T-helper 2 cell treated with Interferon-gamma antibody and Interleukin-4, amounts not matched to agents 100 ng/mL and 5 ng/mL, for 36 hours (primary cell): Measurements from ENCODE around the gene RBMX. TPM values are rescaled to one million over a fixed set of nuclear protein-coding genes. Genes with fewer than 3 reads are reported as not detected.
"Not testable (repeated sequence)": the region's sequence is repeated elsewhere in the genome, so short reads cannot be mapped to it uniquely, and the experiment has no call there.

Experiments used
- intact Hi-C: fragments of 100-400 bp; cut with micrococcal nuclease; formaldehyde crosslinking; loops from one replicate; pipeline ENCODE4 v1.15.1; 2023
- total RNA-seq: library from RNA; stranded (reverse); gene quantifications from 2 replicates; pipeline ENCODE4 v1.2.3, GENCODE V29; 2022

Gene RBMX
- 255 and 265 TPM in 2 replicates for total RNA-seq

DNA sequence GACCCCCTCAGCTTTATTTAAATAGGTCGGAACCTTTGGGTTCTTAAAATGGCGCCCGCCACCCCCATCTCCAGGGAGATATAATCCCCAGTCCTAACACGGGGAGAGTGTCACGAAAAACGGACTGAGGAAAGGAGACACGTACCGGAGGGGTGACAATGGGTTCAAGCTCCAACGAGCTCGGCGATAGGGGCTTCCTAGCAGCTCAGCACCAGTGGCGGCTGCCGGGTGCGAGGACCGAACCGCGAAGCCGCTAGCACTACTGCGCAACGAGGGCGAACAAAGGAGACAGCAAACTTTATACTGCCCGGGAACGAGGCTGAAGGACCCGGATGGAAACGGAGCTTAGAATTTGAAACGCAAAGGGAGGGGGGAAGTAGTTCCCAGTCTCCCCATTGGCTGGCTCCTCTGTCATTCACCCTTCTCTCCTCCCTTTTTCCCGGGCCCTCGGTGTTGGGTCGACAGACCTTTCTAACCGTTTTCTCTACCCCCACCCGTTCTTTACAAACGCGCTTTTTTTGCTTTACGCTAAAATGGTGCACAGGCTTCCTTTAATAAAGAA is at the start of gene RBMX:
Gene RBMX (minus strand): TSS at position 274 of the 562 bp plus-strand sequence. CDS start 1,298 bp downstream, outside the sequence.
- intact Hi-C loops, result loop anchor here (1.0 to 5.0 kb wide), 4 partner anchors 30 to 113 kb away; partner anchors contain the start of gene ARHGEF6

DNA sequence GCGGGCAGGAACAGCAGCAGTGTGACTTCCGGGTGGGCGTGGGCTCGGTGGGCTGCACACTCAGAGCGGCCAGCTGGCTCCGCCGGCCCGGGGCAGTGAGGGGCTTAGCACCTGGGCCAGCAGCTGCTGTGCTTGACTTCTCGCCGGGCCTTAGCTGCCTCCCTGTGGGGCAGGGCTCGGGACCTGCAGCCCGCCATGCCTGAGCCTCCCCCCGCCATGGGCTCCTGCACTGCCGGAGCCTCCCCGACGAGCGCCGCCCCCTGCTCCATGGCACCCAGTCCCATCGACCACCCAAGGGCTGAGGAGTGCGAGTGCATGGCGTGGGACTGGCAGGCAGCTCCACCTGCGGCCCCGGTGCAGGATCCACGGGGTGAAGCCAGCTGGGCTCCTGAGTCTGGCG is 40.9 kb upstream of the RBMX start:
- intact Hi-C loops, result loop anchor here (10.0 kb wide), 1 partner anchor 157 kb away; no protein-coding TSS in a partner anchor

DNA sequence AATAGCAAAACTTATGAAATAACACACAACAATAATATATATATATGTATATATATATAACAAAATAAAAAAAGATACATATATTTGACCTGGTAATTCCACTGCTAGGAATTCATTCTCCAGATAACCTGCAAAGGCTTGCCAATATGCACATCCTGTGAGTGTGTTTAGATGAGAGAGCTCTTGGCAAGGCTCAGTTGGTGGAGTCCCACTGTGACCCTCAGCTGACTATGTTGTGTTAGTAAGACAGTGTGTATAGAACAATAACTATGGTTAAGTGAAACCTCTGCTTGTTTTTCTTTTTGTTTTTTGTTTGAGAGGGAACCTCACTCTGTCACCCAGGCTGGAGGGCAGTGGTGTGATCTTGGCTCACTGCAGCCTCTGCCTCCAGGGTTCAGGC is 39.5 kb upstream of the RBMX start:
- intact Hi-C loops, result loop anchor here (10.0 kb wide), 1 partner anchor 155 kb away; no protein-coding TSS in a partner anchor

DNA sequence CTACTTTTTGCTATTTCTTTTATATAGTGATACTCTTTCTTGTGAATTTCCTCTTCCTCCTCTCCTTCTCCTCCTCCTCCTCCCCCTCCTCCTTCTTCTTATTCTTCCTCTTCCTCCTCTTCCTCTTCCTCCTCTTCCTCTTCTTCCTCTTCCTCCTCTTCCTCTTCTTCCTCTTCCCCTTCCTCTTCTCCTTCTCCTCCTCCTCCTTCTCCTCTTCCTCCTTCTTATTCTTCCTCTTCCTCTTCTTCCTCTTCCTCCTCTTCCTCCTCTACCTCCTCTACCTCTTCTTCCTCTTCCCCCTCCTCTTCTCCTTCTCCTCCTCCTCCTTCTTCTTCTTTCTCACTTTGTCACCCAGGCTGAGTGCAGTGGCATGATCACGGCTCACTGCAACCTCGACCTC is 36.3 kb upstream of the RBMX start:
- intact Hi-C loops, result no loop called here

DNA sequence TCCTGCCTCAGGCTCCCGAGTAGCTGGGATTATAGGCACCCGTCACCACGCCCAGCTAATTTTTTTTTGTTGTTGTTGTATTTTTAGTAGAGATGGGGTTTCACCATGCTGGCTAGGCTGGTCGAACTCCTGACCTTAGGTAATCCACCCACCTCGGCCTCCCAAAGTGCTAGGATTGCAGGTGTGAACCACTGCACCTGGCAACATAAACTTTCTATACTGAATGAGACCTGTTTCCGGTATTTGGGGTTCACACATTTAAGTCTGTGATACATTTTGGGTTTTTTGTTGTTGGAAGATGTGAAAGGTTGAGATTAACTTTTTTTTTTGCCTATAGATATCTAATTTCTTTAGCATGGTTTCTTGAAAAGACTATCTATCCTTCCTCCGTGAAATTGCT is 31.1 kb upstream of the RBMX start:
- intact Hi-C loops, result not testable (repeated sequence)

DNA sequence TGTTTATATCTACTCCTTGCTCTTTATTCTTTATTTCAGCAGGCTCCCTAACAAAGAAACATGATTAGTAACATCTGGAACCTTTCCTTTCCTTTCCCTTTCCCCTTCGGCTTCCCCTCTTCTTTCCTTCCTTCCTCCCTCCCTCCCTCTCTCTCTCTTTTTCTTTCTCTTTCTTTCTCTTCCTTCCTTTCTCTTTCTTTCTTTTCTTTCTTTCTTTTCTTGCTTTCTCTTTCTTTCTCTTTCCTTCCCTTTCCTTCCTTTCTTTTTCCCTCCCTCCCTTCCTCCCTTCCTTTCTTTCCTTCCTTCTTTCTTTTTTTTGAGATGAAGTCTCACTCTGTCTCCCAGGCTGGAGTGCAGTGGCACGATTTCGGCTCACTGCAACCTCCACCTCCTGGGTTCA is 30.7 kb upstream of the RBMX start:
- intact Hi-C loops, result no loop called here

DNA sequence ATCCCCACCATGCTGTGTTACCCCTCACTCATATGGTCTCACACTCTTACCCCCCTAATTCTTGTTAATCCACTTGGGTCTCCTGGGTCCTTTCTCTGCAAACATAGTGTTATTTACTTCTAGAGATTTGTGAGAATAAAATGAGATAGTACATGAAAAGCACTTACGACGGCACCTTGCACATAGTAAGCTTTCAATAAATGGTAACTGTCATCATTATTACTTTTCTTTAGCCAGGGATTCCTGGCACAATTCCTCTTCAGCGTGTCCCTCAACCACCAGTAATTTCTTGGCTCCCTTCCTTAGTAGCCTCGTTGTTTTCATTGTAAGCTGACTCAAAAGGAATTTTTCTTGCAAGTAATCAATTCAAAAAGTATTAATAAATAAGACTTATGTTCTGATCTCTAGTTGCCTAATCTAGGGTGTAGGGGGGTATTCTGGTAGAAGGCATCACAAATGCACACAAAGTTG is 30.1 kb upstream of the RBMX start:
- intact Hi-C loops, result loop anchor here (1.0 kb wide), 2 partner anchors 30 to 413 kb away; partner anchors contain the start of genes HTATSF1 and RBMX

DNA sequence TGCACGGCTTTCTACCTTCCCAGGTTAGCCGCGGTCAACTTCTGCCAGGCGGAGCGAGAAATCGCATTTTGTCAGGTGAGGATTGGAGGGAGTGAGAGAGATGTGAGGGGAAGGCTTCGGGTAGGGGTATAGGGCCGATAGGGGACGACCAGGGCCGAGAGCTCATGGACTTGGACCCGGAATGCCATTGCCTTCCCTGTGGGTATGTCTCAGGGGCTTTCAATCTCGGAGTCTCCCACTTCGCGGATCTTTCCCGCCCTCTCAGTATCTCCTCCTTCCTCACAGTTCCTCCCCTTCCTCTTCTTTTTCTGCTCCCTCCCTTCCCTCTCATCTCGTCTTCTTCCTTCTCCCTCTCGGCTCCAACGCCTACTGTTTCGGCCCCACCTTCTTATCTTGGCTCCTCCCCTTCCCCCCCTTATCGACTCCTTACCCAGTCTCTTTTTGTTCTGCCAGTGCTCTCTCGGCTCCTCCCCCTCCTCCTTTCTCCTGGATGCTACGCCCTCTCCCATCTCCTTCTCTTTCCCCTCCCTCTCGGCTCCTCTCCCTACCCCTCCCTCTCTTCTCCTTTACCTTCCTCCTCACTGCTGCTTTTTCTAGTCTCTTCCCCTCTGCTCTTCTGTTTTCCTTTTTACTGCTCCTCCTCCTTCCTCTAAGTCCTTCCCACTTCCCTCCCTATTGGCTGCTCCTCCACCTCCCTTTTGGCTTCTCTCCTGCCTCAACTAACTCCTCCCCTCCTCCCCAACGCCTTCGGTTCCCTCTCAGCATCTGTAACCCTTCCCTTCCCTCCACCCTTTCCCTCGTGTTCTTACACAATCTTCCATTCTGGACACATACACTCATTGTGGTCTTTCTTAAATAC is 29.4 kb upstream of the RBMX start:
- intact Hi-C loops, result loop anchor here (1.0 kb wide), 3 partner anchors 15 to 413 kb away; partner anchors contain the start of genes HTATSF1 and RBMX

DNA sequence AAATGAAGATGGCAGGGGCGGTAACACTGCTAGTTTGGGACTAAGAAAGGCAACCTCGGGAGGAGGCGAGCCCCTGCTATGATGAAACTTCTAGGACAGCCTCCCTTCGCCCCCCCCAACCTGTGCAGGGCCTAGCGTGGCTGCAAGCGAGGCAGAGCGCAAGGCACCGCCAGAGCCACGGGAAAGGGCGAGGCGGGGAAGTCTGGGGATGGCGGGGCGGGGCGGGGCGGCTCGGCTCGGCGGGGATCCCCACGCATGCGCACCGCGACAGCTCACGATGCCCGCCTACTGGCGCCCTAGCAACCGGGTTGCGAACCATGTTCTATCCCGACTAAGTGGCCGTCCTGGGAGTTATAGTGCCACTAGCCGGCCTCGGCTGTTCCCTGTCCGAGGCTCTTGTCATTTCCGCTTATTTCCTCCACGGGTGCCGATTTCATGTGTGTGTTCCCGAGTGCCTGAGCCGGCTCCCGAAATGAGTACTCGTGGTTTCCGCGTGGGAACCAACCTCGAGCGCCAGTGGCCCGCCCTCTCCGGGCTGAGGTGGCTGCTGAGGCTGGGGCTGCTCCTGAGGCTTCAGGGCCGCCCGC is 28.7 kb upstream of the RBMX start:
- intact Hi-C loops, result loop anchor here (1.0 kb wide), 1 partner anchor 16 kb away; no protein-coding TSS in a partner anchor

DNA sequence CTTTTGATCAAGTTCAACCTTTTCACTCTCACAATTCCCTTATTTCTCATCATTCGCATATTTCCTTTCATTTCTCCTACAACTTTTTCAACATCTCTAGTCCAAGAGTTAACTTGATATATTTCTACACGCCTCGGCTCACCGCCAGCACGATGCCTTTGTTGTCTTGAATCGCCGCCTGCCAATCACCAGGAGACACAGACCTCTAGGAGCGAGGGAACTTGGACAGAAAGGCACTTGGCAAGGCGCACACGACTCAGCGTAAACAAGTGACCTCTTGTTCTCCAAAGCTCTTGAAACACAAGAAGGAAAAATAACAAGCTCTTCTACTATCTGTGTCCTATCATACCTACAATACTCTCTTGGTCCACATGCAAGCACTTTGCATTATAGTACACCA is 27.1 kb upstream of the RBMX start:
- intact Hi-C loops, result no loop called here

DNA sequence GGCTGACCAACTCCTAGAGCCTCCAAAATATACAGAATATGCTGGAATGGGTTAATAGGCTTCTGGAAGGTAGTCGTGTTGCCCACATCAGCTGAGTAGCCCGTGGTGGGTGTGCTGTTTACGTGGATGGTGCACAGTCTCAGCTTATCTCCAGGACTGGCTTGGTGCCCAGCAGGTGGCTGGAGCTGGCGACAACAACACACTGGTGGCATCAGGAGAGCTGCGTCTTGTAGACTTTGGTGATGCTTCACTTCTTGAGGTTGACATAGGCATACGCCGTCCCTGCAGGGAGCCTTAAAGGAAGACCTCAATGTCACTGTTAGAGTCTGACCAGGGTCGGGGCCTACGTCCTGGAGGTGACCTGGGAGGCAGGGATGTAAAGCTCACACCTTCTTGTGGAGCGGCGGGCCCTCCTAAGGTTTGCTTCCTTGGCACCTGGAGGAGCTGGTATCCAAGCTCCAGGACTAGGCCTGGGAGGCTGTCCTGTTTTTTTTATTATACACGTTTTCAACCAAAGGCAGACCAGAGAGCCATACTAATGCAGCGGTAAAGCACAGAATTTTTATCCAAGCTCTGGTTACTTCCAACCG is 26.5 kb upstream of the RBMX start:
- intact Hi-C loops, result no loop called here

DNA sequence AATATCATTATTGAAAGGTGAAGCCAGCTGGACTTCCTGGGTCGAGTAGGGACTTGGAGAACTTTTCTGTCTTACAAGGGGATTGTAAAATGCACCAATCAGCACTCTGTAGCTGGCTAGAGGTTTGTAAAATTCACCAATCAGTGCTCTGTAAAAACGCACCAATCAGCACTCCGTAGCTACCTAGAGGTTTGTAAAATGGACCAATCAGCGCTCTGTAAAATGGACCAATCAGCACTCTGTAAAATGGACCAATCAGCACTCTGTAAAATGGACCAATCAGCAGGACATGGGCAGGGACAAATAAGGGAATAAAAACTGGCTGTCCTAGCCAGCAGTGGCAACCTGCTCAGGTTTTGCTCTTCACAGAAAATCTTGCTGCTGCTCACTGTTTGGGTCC is 23.5 kb upstream of the RBMX start:
- intact Hi-C loops, result not testable (repeated sequence)

DNA sequence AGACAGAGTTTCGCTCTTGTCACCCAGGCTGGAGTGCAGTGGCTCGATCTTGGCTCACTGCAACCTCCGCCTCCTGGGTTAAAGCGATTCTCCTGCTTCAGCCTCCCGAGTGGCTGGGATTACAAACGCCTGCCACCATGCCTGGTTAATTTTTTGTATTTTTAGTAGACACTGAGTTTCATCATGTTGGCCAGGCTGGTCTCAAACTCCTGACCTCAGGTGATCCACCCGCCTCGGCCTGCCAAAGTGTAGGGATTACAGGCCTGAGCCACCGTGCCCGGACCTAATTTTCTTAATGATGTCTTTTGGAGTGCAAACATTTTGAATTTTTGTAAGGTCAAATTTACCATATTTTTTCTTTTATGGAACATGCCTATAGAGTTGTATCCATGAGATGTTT is 19.5 kb upstream of the RBMX start:
- intact Hi-C loops, result not testable (repeated sequence)

DNA sequence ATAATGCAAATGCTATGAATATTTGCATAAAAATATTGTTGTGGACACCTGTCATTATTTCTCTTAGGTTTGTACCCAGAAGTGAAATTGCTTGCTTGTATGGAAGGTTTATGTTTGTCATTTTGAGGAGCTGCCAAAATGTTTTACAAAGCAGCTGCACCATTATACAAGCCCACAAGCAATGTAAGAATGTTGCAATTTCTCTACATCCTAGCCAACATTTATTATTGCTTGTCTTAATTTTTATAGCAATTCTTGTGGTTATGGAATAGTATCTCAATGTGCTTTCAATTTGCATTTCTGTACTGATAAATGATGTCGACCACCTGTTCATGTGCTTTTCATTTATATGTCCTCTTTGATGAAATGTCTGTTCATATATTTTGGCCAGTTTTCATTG is 18.7 kb upstream of the RBMX start:
- intact Hi-C loops, result no loop called here

DNA sequence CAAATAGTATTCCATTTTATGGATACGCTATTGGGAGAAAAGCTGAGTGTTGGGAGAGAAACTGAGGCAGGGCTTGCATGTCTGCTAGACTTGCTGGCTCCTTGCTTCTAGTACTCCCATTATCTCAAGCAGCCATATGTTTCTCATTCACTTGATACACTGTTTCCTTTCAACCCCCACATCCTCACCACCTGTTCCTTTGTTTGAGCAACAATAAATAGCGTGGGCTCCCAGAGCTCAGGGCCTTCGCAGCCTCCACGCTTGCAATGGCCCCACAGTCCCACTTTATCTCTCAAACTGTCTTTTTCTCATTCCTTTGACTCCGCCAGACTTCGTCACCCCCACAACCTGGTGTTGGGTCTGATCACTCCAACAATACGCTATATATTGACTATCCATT is 18.2 kb upstream of the RBMX start:
- intact Hi-C loops, result not testable (repeated sequence)

DNA sequence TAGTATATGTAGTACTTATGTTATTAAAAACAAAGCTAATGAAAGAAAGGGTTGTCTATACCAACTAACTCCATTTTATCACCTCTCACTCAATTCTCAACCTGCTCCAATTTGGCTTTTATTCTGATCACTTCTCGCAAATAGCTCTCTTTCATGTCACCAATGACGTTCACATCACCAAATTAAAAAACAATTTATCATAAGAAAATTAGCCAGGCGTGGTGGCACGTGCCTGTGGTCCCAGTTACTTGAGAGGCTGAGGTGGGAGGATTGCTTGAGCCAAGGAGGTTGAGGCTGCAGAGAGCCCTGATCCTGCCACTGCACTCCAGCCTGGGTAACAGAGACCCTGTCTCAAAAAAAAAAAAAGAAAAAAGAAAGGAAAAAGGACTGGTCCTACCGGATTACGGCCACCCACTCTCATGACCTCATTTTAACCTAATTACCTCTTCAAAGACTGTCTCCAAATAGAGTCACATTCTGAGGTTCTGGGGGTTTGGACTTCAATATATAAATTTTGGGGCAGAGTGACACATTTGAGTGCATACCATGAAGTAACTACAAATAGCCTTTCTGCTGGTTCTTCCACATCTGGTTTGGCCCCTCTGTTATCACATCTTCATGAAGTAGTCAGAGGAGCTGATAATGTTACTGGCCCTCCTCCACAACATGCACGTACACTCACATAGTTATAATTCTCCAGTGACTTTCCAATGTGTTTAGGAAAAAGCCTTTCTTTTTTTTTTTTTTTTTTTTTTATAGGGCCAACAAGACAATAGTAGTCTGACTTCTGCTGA is 15.8 kb upstream of the RBMX start:
- intact Hi-C loops, result no loop called here

DNA sequence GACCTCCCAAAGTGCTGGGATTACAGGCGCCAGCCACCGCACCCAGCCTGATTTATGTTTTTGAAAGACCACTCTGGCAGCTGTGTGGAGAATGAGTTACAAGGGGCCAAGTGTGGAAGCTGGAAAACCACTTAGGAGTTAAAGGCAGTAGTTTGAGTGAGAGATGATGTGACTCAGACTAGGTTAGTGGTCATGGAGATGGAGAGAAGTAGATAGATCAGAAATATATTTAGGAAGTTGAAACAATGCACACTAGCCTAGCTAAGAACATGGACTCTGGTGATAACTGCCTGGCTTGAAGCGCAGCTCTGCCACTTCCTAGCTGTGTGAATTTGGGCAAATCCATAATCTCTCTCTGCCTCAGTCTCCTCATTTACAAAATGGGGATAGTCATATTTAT is 11.9 kb upstream of the RBMX start:
- intact Hi-C loops, result no loop called here

DNA sequence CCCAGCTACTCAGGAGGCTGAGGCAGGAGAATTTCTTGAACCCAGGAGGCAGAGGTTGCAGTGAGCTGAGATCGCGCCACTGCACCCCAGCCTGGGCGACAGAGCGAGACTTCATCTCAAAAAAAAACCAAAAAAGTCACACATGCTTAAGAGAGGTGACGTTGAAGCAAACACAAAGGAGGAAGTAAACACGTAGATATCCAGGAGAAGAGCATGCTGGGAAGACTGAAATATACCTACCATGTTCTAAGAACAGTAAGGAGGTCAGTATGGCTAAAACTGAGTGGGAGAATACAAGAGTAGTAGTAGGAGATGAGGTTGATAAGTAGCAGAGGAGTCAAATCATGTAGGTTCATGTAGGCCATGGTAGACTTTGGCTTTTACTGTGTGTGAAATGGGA is 10.1 kb upstream of the RBMX start:
- intact Hi-C loops, result not testable (repeated sequence)

DNA sequence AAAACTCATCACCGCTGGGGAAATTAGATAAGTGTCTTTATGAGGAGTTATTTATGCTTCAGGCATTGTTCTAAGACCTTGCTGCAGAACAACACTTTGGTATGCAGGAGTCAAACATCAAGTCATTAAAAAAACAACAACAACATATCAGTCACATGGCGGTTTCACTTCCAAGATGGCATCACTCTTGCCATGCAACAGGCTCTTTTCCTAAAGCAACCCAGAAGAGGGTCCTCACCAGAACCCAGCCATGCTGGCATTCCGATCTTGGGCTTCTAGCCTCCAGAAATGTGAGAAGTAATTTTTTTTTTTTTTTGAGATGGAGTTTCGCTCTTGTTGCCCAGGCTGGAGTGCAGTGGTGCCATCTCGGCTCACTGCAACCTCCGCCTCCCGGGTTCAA is 8.7 kb upstream of the RBMX start:
- intact Hi-C loops, result no loop called here

DNA sequence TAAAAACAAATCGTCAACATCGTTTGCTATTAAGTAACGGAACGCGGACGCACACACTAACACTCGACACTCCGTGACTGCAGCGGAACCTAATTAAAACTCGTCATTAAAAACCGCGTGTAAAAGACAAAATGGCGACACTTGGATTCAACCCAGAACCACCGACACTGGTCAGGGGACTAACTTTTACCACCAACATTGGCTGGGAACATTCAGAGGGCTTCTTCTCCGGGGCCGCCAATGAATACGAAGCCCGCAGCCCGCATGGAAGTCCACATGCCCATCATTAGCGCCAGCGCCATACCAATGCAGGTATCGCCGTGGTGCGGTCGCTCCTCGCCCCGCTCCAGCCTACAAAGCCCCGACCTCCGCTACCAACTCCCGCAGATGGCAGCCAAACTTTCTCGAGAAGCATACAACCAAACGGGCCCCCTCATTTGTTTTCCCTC is 498 bp downstream of the RBMX start:
- intact Hi-C loops, result loop anchor here (1.0 to 5.0 kb wide), 4 partner anchors 30 to 113 kb away; partner anchors contain the start of gene ARHGEF6
